WI38 (cell line): ENCODE results near the gene TEAD1.

Source experiments
- H3K4me3 ChIP-seq: 2 replicates; pipeline ENCODE4 v1.5.1; 2011; ENCODE audit warnings: low read depth, mild to moderate bottlenecking, control low read depth, low read length
- CTCF ChIP-seq: IDR thresholded peaks from 2 replicates; pipeline ENCODE4 v1.5.1; 2012; ENCODE audit warnings: low read depth, mild to moderate bottlenecking, control low read depth, low read length

TEAD1 gene

GRCh38 chr11:12666915-12667314 is 7.3 kb upstream of the TEAD1 start:
- no peak for TF ChIP-seq CTCF
- H3K4me3 ChIP-seq, result no peak overlapping the region

GRCh38 chr11:12667646-12668045 is 6.6 kb upstream of the TEAD1 start:
- no peak overlapping the region for H3K4me3 ChIP-seq
- no peak for TF ChIP-seq CTCF

GRCh38 chr11:12668166-12668565 is 6.1 kb upstream of the TEAD1 start:
- no peak overlapping the region for H3K4me3 ChIP-seq
- no peak for TF ChIP-seq CTCF

- no peak overlapping the region for H3K4me3 ChIP-seq
- TF ChIP-seq CTCF, result no peak
Observed at GRCh38 chr11:12669930-12670329, 4.3 kb upstream of the TEAD1 start.

- TF ChIP-seq CTCF, result no peak
- H3K4me3 ChIP-seq, result no peak overlapping the region
Observed at GRCh38 chr11:12671370-12671769, 2.9 kb upstream of the TEAD1 start.

- TF ChIP-seq CTCF, result no peak
Observed at GRCh38 chr11:12673601-12673923, 659 bp upstream of the TEAD1 start.

GRCh38 chr11:12674571-12674935 is 332 bp downstream of the TEAD1 start:
- H3K4me3 ChIP-seq, result peak overlapping the region; percentile 72
- TF ChIP-seq CTCF, result no peak

More at GRCh38 chr11:12673601-12673923, 659 bp upstream of the TEAD1 start:
- peak overlapping the region; percentile 66 for H3K4me3 ChIP-seq
